Heart left ventricle (tissue), 13 donors: ENCODE data around the gene CCBE1.

Experiments
- CTCF ChIP-seq, 12 donors: fragments of 200-600 bp; sonication (generic) in 4 of 12; IDR thresholded peaks; one replicate each; pipeline versions ENCODE4 v1.5.0 to v1.8.0; 2018 to 2022; ENCODE audit warnings: antibody characterized with exemption in 12 of 12, mild to moderate bottlenecking in 5 of 12
- POLR2A ChIP-seq, 2 donors: fragments of 450-650 bp; IDR thresholded peaks; one replicate each; pipeline ENCODE4 v1.6.1; 2017; ENCODE audit warnings: antibody characterized with exemption in 2 of 2, mild to moderate bottlenecking in 2 of 2, moderate library complexity in 2 of 2
- donor health status: ischemic (EF 13 %, LVEDD 7.1; RV severe dilation, severe dysfunction).
- donor health status: DM: no; HTN: yes; CAD: no.
- donor health status: DM: no; HTN: no; CAD: no.
- donor health status: ischemic (EF 25% LVEDD 6.9; RV normal size, moderate dysfunction).
- donor health status: ischemic (EF 25% LVEDD 5.7; RV mildly dilated, moderate dysfunction).
- donor health status: ischemic (EF 35%, LVEDD 5.7; RV mildly dilated, moderate dysfunction).
- donor health status: nonischemic (EF 11% LVEDD 7.7; RV severe dilation, severe dysfunction).
- donor health status: DM: yes; HTN: yes; CAD: no.
- donor health status: PGD.
- donor health status: ischemic (EF 29% LVEDD 5.4; RV normal size, mild dysfunction).
- donor health status: nonischemic (EF 23%, LVEDD 6.1; RV moderate dilation, normal function).

- TF ChIP-seq CTCF (IDR thresholded peaks at IDR 0.05) (no peak), POLR2A (IDR thresholded peaks at IDR 0.05) (no peak)
Observed at GRCh38 chr18:59627414-59627813, 69.8 kb downstream of the CCBE1 start.
